ENCODE measurements around the gene GYG1.

- TF ChIP-seq CTCF (conservative IDR thresholded peaks at IDR 0.05) (no peak), ZFX (IDR thresholded peaks at IDR 0.05) (no peak)
These were observed 10.1 kb upstream of the GYG1 start for GRCh38 chr3:148981273-148981672.

All from C4-2B (cell line).